ENCODE measurements around the gene MRPL54.
A peak's percentile ranks its signal among the peaks of the same experiment; 100 is the strongest.

Gene MRPL54

DNA sequence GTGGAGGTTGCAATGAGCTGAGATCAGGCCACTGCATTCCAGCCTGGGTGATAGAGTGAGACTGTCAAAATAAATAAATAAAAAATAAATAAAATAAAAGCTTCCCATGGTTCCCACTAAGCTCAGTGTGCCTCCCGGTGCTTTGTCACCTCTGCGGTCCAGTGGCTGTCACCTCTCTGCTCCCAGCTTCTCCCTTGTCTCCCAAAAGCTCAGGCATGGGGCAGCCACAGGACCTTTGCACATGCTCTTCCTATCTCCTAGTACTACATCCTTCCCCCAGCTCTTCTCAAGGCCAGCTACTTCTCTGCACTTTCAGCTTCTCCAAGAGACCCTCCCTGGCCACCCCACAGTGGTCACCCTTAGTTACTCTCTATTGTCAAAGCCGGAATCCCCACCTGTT, 31.3 kb downstream of the MRPL54 start:
- no peak for DNase-seq
- no peak for TF ChIP-seq CTCF (IDR thresholded peaks at IDR 0.05; ENCODE audit: low read depth, low read length, missing control alignments)
- H3K27ac ChIP-seq, result no peak overlapping the region
- in situ Hi-C loops (cut with HindIII; ENCODE audit: low pct_ligation_motif_present, low sequenced_read_pairs), result no loop called here
- no peaks in the 10 kb centered on the region for H3K27me3 ChIP-seq (replicated peaks)
- no peaks in the 10 kb centered on the region for H3K36me3 ChIP-seq (replicated peaks)
- H3K4me3 ChIP-seq (ENCODE audit: low read depth, low read length), result no peak overlapping the region

- DNase-seq, result no peak
- no peak for TF ChIP-seq CTCF (IDR thresholded peaks at IDR 0.05; ENCODE audit: low read depth, low read length, missing control alignments)
- Histone ChIP-seq H3K36me3 (replicated peaks) (no peaks in the 10 kb centered on the region), H3K4me3 (ENCODE audit: low read depth, low read length) (no peak overlapping the region), H3K27ac (no peak overlapping the region), H3K27me3 (replicated peaks) (peaks cover 10% of the 10 kb centered on the region)
- in situ Hi-C loops (cut with HindIII; ENCODE audit: low pct_ligation_motif_present, low sequenced_read_pairs), result no loop called here
Observed at GRCh38 chr19:3796358-3796757, 33.9 kb downstream of the MRPL54 start.

GRCh38 chr19:3798137-3798536, 35.7 kb downstream of the MRPL54 start:
- Histone ChIP-seq H3K36me3 (replicated peaks) (no peaks in the 10 kb centered on the region), H3K4me3 (ENCODE audit: low read depth, low read length) (no peak overlapping the region), H3K27me3 (replicated peaks) (peaks cover 23% of the 10 kb centered on the region), H3K27ac (no peak overlapping the region)
- no peak for TF ChIP-seq CTCF (IDR thresholded peaks at IDR 0.05; ENCODE audit: low read depth, low read length, missing control alignments)
- in situ Hi-C loops (cut with HindIII; ENCODE audit: low pct_ligation_motif_present, low sequenced_read_pairs), result no loop called here
- DNase-seq, result no peak

- DNase-seq, result no peak
- TF ChIP-seq CTCF (IDR thresholded peaks at IDR 0.05; ENCODE audit: low read depth, low read length, missing control alignments), result no peak
- Histone ChIP-seq H3K4me3 (ENCODE audit: low read depth, low read length) (no peak overlapping the region), H3K36me3 (replicated peaks) (no peaks in the 10 kb centered on the region), H3K27ac (no peak overlapping the region), H3K27me3 (replicated peaks) (peaks cover 23% of the 10 kb centered on the region)
- in situ Hi-C loops (cut with HindIII; ENCODE audit: low pct_ligation_motif_present, low sequenced_read_pairs), result no loop called here
Observed at GRCh38 chr19:3800996-3801395, 38.5 kb downstream of the MRPL54 start.

DNA sequence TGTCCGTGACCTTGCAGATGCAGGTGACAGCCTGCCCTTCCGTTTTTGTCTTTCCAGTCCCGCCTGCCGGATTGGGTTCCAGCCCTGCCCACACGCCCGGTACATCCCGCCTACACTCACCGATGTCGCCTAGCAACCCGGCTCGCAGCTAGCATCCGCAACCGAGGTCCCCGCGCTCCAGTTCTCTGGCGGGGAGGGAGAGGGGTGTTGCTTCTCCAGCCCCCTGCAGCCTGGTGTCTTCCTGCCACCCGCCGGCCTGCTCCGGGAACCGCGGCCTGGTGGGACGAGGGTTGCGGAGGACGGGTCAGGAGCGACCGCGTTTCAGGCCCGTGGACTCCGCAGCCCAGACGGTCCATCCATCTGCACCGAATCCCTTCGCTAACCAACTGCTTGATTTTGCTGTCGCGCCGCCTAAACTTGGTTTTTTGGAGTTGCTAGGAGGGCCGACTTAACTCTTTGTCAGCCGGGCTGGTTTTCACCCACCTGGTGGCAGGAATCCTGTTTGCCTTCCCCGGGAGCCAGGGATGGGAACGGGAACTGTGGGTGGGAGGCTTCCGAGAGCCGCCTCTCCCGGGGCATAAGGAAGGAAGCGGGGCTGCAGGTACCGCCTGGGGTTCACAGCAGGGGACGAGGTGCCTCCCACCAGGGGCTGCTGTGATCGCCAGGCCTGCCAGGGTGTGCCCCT, 39.1 kb downstream of the MRPL54 start:
- Histone ChIP-seq H3K4me3 (ENCODE audit: low read depth, low read length) (no peak overlapping the region), H3K36me3 (replicated peaks) (no peaks in the 10 kb centered on the region), H3K27me3 (replicated peaks) (peaks cover 23% of the 10 kb centered on the region), H3K27ac (no peak overlapping the region)
- in situ Hi-C loops (cut with HindIII; ENCODE audit: low pct_ligation_motif_present, low sequenced_read_pairs), result no loop called here
- DNase-seq, result peak; percentile 4
- peak; percentile 47 for TF ChIP-seq CTCF (IDR thresholded peaks at IDR 0.05; ENCODE audit: low read depth, low read length, missing control alignments)

Data from brain microvascular endothelial cell (primary cell).